HG02840 (cell line): ENCODE data around the gene ABHD14A.

Source experiments
- ATAC-seq: cut with Tn5 transposase; IDR thresholded peaks from one replicate; pipeline ENCODE4 v1.9.1; 2021; ENCODE audit warnings: mild to moderate bottlenecking, moderate library complexity, moderate number of reproducible peaks; ENCODE audit not compliant: unreplicated experiment, low FRiP score

ABHD14A gene

GRCh38 chr3:51955175-51955892, 19.5 kb upstream of the ABHD14A start, which contains the start of gene GPR62:
GPR62 (plus strand) TSS chr3:51955381; CDS start chr3:51955653, 272 bp downstream.
- ATAC-seq, result no peak

GRCh38 chr3:51955893-51956770, 18.7 kb upstream of the ABHD14A start:
- ATAC-seq, result no peak

- ATAC-seq, result no peak
These were observed 17.2 kb upstream of the ABHD14A start for GRCh38 chr3:51957520-51958205.

- no peak for ATAC-seq
These were observed 16.0 kb upstream of the ABHD14A start for GRCh38 chr3:51958603-51959521.

DNA sequence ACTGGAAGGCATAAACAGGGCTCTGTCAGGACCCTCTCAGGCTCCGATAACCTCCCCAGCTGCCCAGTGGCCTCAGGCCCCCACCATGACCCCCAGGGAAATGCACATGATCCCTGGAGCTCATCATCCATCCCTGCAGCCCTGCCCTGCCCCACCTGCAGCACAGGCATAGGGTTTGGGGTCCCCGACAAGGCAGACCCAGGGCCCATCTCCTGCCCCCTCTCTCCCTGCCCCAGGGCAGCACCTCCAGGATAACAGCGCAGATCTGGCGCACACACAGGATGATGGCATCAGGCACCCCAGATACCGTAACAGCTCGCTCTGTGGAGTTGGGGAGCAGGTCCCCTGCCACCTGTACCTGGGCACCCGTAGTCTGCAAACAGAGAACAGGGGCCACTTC, 15.2 kb upstream of the ABHD14A start:
- no peak for ATAC-seq

DNA sequence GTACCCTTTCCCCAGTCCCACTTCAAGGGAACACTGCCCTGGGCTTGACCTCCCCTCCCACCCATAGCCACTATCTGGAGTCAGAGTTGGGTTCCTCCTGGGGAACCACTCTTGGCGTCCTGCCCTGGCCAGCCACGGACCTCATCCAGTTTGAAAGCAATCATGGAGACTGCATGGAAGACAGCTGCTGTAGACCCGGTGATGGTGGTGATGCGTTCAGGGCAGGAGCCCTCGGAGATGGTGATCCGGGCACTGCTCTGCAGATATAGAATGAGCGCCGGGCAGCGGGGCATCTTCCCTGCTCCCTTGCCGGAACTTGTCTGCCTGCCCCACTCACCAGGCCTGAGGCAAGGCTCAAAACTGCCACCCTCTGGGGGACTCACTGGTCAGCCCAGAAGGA, 14.5 kb upstream of the ABHD14A start:
- ATAC-seq, result no peak

GRCh38 chr3:51961011-51961410, 13.9 kb upstream of the ABHD14A start:
- ATAC-seq, result no peak

GRCh38 chr3:51961602-51962569, 13.0 kb upstream of the ABHD14A start:
- ATAC-seq, result no peak

DNA sequence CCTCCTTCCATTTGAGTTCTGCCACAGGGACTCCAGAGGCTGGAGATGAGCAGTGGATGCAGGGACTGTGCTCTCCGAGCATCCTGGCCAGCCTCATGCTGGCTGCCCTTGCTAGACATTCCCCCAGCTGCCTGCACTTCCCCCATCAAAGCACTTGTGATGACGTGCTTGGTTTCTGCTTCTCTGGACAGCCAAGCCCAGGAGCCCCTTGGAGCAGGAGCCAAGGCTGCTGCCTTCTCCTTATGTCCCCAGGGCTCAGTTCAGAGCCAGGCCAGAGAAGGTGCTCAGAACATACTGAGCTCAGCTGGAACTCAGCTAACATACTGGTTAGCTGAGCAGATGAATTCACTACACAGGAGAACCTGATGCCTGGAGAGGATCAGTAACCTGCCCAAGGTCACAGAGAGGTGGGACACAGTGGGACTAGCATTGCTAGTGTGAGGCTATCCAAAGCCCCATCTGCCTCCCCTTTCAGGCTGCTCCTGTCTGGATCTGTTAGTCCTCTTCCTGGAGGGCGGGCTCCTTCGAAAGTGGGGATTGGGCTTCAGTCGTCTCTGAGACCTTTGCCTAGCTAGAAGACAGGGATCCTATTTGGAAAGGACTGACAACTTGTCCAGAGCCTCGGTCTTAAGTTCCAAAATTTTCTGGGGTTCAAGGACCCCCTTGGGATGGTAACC, 11.9 kb upstream of the ABHD14A start:
- no peak for ATAC-seq

DNA sequence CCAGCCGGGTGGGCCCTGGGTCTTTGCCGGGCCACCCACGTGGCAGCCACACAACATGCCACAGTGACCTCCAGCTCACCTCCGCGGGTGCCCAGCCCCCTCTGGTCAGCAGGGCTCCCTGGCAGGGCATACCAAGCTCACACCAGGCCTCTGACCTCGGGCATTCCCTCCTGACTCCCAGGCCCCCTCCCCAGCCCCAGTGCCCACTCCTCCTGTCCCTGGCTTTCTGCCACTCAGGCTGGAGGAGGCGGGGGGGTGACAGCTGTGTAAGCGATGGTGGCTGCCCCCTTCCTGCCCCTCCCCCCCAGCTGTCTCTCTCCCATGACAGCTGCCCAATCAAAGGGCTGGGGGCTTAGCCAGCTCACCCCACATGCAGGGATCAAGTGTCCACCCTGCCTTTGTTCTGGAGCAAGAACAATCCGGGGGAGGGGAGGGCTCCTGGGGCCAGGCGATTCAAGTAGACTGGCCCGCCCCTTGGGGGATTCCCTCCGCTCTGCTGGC, 10.9 kb upstream of the ABHD14A start:
- ATAC-seq, result no peak

GRCh38 chr3:51964521-51964920, 10.3 kb upstream of the ABHD14A start:
- no peak for ATAC-seq

- ATAC-seq, result no peak
These were observed 8.8 kb upstream of the ABHD14A start for GRCh38 chr3:51966016-51966415.

DNA sequence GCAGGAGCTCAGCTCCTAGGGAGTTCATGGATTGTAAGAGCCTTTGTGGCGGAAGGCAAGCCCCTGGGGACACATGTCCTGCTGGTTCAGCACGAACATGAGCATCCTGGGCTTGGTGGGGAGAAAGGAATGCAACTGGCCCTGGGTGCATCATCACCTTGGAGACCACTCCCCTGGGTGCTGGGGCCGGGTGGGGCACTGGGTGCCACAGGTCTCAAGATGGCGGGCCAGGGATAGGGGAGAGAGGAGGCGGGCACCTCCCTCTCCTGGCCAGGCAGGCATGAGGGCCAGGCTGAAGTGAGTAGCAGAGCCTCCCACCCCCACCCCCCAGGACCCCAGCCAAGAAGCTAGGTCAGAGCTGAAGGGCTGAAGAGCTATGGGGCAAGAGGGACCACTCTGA, 8.4 kb upstream of the ABHD14A start:
- ATAC-seq, result no peak

- no peak for ATAC-seq
These were observed 7.9 kb upstream of the ABHD14A start for GRCh38 chr3:51966922-51967383.

- no peak for ATAC-seq
These were observed 7.3 kb upstream of the ABHD14A start, which contains the start of gene PCBP4 for GRCh38 chr3:51967384-51968169. PCBP4 (minus strand) TSS chr3:51967454; CDS start chr3:51961240, 6,214 bp downstream.

DNA sequence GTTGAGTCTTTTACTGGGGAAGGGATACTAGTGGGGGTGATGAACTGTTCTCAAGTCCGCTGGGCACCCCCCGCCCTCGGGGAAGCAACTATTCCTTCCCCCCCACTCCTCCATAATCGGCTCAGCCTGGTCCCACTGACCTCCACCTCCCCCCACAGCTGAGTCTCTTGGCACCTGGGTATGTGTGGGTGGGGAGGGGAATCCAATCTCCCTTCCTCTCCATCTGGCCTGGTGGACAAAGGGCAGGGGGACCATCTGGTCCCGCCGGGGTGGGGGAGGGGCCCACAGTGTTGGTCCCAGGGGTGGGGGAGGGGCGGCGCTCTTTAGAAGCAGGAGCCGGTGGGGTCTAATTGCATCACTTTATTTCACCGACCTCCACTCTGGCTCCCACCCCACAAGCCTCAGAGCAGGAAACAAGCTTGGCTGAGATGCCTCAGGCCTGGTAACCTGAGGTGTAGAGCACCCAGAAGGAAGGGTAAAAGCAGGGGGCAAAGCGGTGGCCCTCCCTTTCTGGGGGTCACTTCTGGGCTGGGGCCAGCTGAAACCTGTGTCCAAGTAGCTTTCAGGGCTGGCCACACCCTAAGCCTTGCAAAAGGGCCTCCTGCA, 6.6 kb upstream of the ABHD14A start:
- ATAC-seq, result no peak
